Dermis blood vessel endothelial cell (primary cell): Measurements from ENCODE around the gene AP5Z1. TPM values are rescaled to one million over a fixed set of nuclear protein-coding genes. Genes with fewer than 3 reads are reported as not detected.

Experiments used
- total RNA-seq: library from RNA; depleted of rRNA; stranded (reverse); fragments of >200 nt; gene quantifications from 2 replicates; pipeline ENCODE4 v1.2.3, GENCODE V29; 2014

AP5Z1 gene
- total RNA-seq, 1 donor from 2014 or later, result 32.3 TPM

Other genes with a start within 250 kb of the AP5Z1 start
- 25.9 and 37.7 TPM in 2 replicates for gene FOXK1, start 93.3 kb upstream of the AP5Z1 start, total RNA-seq
- gene PAPOLB, start 86.4 kb downstream of the AP5Z1 start, total RNA-seq, result 0.23 and 0.34 TPM in 2 replicates
- gene RADIL, start 108.1 kb downstream of the AP5Z1 start, total RNA-seq, result 3.9 and 4.1 TPM in 2 replicates
- not detected in 2 replicates for gene MMD2, start 183.6 kb downstream of the AP5Z1 start, total RNA-seq